ENCODE results near the gene AGER. TPM values are rescaled to one million over a fixed set of nuclear protein-coding genes. Genes with fewer than 3 reads are reported as not detected.

Gene AGER
- total and polyA plus RNA-seq, 9 of the 15 experiments (the other 6 are each of a cell fraction or from before 2014, with no cell fraction given): 1.2 to 11.5 (median 4.1) TPM

DNA sequence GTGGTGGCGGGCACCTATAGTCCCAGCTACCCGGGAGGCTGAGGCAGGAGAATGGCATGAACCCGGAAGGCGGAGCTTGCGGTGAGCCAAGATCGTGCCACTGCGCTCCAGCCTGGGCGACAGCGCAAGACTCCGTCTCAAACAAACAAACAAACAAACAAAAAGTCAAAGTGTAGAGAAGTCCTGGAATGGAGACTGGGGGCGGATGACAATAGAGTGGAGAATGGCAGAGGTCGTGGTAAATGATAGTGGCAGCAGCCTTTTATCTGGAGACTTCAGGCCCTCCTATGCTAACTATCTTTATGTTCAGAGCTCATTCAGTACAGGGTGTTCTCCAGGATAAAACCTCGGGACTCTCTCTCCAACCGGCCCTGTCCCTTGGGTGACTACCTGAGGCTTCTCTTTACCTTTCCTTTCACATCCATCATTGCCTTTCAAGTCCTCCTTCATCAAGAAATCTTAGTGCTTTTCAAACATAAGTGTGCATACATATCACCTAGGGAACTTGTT lies 52.6 kb downstream of the AGER start (continued):
- TF ChIP-seq RFX5 (IDR thresholded peaks at IDR 0.05; ENCODE audit: low read depth, low read length) (no peak), CCNT2 (IDR thresholded peaks at IDR 0.05; ENCODE audit: borderline replicate concordance, extremely low read depth, insufficient read length, low read depth, low read length) (peak; percentile 100), RAD21 (CRISPR knock-in tag; conservative IDR thresholded peaks at IDR 0.05 in 1 of 2, IDR thresholded peaks at IDR 0.05 in 1 of 2) (0 out of 4 replicates have a peak, but pooled peaks of 1 of the 2 experiments have one; percentile 10), NRF1 (conservative IDR thresholded peaks at IDR 0.05 in 1 of 2, IDR thresholded peaks at IDR 0.05 in 1 of 2) (no peak), ASH1L (IDR thresholded peaks at IDR 0.05; ENCODE audit: borderline replicate concordance, low read depth, partially characterized antibody) (no peak), FIP1L1 (IDR thresholded peaks at IDR 0.05; ENCODE audit: low read depth, low read length, poor library complexity, severe bottlenecking) (no peak), POLR2B (IDR thresholded peaks at IDR 0.05; ENCODE audit: low read depth, partially characterized antibody) (no peak), NFXL1 (CRISPR knock-in tag; IDR thresholded peaks at IDR 0.05) (no peak), TRIM24 (IDR thresholded peaks at IDR 0.05) (peak; percentile 96), MIER1 (IDR thresholded peaks at IDR 0.05; ENCODE audit: low read depth) (no peak), KHSRP (IDR thresholded peaks at IDR 0.05) (peak; percentile 93)
- TF ChIP-seq, protein P1, sequence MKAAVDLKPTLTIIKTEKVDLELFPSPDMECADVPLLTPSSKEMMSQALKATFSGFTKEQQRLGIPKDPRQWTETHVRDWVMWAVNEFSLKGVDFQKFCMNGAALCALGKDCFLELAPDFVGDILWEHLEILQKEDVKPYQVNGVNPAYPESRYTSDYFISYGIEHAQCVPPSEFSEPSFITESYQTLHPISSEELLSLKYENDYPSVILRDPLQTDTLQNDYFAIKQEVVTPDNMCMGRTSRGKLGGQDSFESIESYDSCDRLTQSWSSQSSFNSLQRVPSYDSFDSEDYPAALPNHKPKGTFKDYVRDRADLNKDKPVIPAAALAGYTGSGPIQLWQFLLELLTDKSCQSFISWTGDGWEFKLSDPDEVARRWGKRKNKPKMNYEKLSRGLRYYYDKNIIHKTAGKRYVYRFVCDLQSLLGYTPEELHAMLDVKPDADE (conservative IDR thresholded peaks at IDR 0.05; ENCODE audit: control insufficient read depth, low read depth, low read length): 0 out of 2 replicates have a peak, but pooled peaks have one; percentile 69
- TF ChIP-seq, protein P2, sequence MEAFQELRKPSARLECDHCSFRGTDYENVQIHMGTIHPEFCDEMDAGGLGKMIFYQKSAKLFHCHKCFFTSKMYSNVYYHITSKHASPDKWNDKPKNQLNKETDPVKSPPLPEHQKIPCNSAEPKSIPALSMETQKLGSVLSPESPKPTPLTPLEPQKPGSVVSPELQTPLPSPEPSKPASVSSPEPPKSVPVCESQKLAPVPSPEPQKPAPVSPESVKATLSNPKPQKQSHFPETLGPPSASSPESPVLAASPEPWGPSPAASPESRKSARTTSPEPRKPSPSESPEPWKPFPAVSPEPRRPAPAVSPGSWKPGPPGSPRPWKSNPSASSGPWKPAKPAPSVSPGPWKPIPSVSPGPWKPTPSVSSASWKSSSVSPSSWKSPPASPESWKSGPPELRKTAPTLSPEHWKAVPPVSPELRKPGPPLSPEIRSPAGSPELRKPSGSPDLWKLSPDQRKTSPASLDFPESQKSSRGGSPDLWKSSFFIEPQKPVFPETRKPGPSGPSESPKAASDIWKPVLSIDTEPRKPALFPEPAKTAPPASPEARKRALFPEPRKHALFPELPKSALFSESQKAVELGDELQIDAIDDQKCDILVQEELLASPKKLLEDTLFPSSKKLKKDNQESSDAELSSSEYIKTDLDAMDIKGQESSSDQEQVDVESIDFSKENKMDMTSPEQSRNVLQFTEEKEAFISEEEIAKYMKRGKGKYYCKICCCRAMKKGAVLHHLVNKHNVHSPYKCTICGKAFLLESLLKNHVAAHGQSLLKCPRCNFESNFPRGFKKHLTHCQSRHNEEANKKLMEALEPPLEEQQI (IDR thresholded peaks at IDR 0.05): peak; percentile 98
- TF ChIP-seq, protein P3, sequence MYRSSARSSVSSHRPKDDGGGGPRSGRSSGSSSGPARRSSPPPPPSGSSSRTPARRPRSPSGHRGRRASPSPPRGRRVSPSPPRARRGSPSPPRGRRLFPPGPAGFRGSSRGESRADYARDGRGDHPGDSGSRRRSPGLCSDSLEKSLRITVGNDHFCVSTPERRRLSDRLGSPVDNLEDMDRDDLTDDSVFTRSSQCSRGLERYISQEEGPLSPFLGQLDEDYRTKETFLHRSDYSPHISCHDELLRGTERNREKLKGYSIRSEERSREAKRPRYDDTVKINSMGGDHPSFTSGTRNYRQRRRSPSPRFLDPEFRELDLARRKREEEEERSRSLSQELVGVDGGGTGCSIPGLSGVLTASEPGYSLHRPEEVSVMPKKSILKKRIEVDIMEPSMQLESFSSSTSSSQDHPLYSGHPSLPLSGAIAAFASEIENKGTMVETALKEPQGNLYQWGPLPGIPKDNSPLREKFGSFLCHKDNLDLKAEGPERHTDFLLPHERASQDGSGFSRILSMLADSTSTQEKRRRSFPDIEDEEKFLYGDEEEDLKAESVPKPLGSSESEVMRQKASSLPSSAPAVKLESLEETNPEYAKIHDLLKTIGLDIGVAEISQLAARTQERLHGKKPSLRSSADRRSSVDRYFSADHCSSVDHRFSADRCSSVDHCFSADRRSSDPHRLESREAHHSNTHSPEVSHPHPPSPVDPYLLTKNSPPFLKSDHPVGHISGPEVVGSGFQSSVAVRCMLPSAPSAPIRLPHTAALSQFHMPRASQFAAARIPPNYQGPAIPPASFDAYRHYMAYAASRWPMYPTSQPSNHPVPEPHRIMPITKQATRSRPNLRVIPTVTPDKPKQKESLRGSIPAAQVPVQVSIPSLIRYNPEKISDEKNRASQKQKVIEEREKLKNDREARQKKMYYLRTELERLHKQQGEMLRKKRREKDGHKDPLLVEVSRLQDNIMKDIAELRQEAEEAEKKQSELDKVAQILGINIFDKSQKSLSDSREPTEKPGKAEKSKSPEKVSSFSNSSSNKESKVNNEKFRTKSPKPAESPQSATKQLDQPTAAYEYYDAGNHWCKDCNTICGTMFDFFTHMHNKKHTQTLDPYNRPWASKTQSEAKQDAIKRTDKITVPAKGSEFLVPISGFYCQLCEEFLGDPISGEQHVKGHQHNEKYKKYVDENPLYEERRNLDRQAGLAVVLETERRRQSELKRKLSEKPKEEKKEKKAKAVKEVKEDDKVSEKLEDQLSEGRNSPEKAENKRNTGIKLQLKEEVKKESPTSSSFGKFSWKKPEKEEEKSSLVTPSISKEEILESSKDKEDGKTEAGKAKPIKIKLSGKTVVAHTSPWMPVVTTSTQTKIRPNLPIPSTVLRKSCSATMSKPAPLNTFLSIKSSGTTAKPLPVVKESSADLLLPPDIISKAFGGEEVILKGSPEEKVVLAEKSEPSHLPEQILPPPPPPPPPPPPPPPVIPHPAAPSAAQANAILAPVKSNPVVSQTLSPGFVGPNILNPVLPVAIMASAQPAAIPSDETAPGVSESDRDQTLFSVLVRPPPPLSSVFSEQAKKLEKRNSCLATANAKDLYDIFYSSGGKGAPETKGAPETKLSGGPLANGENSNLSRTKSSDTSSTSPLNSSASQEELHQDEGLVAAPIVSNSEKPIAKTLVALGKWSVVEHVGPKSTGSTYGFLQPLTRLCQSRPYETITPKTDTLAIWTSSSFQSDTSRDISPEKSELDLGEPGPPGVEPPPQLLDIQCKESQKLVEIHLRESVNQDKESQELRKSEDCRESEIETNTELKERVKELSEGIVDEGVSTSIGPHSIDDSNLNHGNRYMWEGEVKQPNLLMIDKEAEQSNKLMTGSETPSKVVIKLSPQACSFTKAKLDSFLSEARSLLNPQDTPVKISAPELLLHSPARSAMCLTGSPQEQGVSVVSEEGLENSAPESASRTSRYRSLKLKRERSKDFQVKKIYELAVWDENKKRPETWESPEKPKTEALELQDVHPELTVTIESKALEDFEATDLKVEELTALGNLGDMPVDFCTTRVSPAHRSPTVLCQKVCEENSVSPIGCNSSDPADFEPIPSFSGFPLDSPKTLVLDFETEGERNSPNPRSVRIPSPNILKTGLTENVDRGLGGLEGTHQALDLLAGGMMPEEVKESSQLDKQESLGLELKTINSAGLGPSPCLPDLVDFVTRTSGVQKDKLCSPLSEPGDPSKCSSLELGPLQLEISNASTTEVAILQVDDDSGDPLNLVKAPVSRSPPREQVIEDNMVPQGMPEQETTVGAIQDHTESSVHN (IDR thresholded peaks at IDR 0.05; ENCODE audit: borderline replicate concordance in 1 of 2, low read depth in 1 of 2): no peak
